ENCODE data around the gene TLX2.

Gene TLX2

DNA sequence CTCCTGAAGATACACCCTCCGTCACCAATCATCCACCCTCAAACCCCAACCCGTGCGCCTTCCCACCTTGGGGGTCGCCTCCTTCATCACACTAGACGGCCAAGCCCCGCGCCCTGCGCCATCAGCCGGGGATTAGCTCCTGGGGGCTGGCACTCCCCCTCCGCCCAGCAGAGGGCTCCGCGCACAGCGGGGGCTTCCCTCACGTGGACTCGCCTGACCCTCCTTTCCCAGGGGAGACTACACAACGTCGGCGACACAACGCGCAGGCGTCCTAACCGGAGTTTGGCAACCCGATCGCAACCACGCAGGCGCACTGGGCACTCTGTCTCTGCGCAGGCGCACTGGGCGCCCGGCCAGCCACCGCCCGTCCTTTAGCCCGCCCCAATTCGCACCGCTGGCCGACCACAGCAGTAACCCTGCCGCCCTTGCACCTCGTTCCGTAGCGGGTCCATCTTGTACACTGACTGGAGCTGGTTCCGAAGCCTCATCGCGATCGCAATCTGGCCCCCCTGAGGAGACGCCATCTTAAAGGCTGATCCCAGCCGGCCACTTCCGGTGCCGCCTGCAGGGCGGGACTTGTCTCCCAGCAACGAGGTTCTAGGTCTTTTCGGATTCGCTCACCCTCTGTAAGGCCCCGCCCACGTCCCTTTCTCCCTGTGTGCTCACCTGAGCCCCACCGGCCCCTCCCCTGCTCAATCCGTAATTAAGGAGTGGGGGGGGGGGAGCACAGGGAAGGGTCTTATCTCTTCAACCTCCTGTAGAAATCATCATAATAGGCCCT is 6.9 kb upstream of the TLX2 start, which contains the start of gene PCGF1:
PCGF1 (minus strand) TSS at position 551 of the 781 bp plus-strand sequence; CDS start at position 524, 27 bp downstream.
- intact Hi-C loops (cut with DNase I), result loop anchor here (2.0 kb wide), 1 partner anchor 21 kb away; the partner anchor contains the start of genes AUP1 and HTRA2
- peak; percentile 93 to 99 (median 98) for DNase-seq

- intact Hi-C loops (cut with DNase I), result loop anchor here (2.0 kb wide), 1 partner anchor 21 kb away; the partner anchor contains the start of genes AUP1 and HTRA2
- peak in 36 of 42 donors; percentile 15 to 76 (median 48) for DNase-seq
These were observed 6.2 kb upstream of the TLX2 start for GRCh38 chr2:74507926-74508520.

- intact Hi-C loops (cut with DNase I), result no loop called here
- no peak for DNase-seq
These were observed 4.0 kb upstream of the TLX2 start for GRCh38 chr2:74510272-74510671.

DNA sequence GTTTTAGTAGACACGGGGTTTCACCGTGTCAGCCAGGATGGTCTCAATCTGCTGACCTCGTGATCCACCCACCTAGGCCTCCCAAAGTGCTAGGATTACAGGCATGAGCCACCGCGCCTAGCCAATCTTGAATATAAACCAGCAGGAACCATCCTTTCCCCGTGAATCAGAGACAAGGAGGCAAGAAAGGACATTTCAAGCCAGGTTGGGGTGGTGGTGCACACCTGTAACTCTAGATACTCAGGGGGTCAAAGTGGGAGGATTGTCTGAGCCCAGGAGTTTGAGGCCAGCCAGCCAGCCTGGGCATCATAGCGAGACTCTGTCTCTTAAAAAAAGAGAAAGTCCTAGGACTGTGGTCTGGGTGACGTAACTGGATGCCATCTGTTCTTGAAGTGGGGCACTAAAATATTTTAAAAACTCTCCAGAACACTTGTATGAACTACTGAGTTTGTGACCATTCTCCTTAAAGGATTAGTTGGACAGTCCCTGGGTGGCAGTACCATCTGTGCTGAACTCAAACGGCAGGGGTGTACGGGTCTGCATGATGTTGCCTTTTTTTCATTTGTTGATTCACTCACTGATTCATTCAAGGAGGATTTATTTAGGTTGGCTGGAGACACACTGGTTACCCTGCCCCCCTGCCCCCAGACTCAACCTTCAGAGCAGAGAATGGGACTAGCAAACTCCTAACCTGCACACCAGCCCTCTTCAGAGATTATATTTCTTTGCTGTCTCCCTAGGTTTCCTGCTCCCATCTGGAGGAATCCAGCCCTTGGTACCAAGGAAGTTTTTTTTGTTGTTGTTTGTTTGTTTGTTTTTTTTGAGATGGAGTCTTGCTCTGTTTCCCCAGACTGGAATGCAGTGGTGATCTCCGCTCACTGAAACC is 2.9 kb upstream of the TLX2 start:
- no peak for DNase-seq
- intact Hi-C loops (cut with DNase I), result no loop called here

- intact Hi-C loops (cut with DNase I), result no loop called here
- DNase-seq, result no peak
These were observed 1.3 kb upstream of the TLX2 start for GRCh38 chr2:74512744-74513604.

DNA sequence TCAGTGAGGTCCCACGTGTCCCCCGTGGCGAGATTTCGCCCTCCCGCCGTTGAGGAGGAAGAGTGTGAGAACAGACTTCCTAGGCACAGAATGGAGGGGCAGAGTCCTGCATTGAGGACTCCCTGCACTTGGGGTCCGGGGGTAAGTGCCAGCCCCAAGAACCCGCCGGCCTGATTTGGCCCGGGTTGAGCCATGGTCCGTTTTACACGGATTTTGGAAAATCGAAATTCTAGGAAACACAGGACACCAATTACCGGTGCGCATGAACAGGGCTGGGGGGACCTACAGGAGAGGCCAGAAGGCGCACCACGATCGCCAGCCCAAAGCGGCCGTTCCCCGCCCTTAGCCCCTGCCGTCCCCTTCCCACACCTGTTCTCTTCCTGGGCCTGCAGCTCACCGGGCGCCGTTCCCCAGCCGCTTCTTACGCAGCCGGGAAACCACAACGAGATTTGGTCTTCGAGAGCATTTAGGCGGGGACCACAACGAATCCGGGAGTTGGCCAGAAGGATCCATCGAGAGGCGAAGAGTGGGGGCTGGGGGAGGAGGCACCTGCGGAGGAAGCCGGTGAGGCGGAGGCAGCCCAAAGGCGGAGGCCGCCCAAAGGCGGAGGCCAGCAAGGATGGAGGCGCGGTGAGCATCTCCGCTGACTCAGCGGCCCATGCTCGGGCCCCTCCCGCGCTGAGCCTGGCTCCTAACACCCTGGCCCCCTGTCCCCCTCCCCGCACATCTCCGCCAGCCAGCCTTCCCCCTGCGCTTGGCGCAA is 464 bp upstream of the TLX2 start:
- intact Hi-C loops (cut with DNase I), result no loop called here

GRCh38 chr2:74515271-74515980 is 1.2 kb downstream of the TLX2 start:
- intact Hi-C loops (cut with DNase I), result no loop called here
- DNase-seq, result no peak

More for the DNA sequence above, 464 bp upstream of the TLX2 start:
- DNase-seq, result no peak

GRCh38 chr2:74515981-74516633 is 1.9 kb downstream of the TLX2 start:
- intact Hi-C loops (cut with DNase I), result no loop called here
- DNase-seq, result peak in 41 of 42 donors; percentile 27 to 78 (median 62)

- DNase-seq, result no peak
These were observed 2.4 kb downstream of the TLX2 start for GRCh38 chr2:74516650-74517049.

GRCh38 chr2:74522516-74522915 is 8.3 kb downstream of the TLX2 start:
- DNase-seq, result no peak
- intact Hi-C loops (cut with DNase I), result no loop called here

More at GRCh38 chr2:74516650-74517049, 2.4 kb downstream of the TLX2 start:
- intact Hi-C loops (cut with DNase I), result no loop called here

DNA sequence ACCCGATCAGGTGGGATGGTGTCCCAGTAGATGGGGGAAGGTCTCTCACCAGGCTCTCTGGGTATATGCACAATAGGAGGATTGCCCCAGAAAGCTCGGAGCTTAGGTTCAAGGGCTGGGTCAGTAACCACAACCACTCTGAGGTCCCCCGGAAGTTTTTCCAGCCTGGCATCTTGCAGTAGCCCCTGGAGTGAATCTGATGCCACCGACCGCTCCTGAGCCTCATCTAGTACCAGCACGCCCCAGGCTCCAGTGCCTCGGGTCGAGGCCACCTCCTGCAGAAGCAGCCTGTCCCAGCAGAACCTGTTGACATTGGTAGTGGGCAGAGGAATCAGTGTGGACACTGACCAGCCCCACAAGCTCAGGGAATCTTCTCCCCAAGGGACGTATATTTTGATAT is 9.8 kb downstream of the TLX2 start:
- DNase-seq, result peak in 1 of 42 donors; percentile 24
- intact Hi-C loops (cut with DNase I), result no loop called here

DNA sequence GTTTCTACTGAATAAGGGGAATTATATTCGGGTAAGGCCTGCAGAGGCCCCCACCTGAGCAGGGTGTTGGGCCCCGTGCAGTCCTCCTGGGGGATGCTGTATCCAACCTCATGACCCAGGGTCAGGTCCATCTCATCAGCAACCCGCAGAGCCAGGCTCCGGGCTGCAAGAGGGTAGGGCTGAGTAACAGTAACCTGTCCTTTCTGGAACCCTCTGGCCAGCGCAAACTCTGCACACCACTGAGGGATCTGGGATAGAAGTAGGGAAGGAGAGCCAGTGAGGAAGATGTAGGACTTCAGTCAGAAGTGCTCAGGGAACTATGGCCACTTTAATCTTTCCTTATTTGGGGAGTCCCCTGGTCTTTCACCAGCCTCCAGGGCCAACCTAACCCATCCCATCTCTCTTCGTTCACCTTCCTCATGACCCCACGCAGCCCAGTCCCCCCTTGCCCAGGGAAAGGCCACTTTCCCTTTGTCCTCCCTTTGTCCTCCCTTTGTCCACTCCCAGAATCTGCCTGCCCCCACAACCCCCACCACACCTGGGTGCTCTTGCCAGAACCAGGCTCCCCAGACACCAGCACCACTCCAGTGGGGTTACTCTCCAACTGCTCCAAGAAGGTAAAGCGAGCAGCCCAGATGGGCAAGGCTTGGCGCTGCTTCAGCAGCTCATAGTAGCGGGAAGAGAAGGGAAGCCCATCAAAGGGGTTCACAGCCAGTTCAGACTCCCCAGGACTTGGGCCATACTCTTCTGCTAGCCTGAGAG is 10.9 kb downstream of the TLX2 start:
- intact Hi-C loops (cut with DNase I), result no loop called here
- DNase-seq, result peak in 1 of 42 donors; percentile 12

GRCh38 chr2:74525717-74526648 is 11.7 kb downstream of the TLX2 start, which contains the start of gene DQX1:
Gene DQX1 (minus strand): TSS chr2:74526231. CDS start chr2:74525729, 502 bp downstream.
- peak in 20 of 42 donors; percentile 7 to 67 (median 36) for DNase-seq
- intact Hi-C loops (cut with DNase I), result no loop called here

GRCh38 chr2:74526649-74527230 is 12.5 kb downstream of the TLX2 start:
- peak in 1 of 42 donors; percentile 13 for DNase-seq
- intact Hi-C loops (cut with DNase I), result no loop called here

All from head of caudate nucleus (tissue), 42 donors.